Esophagus (tissue), 2 donors: ENCODE data around the gene ABCB9. TPM values are rescaled to one million over a fixed set of nuclear protein-coding genes. Genes with fewer than 3 reads are reported as not detected.

Experiments
- H3K27ac ChIP-seq, 2 donors: one replicate each; pipeline ENCODE4 v1.5.1; 2013; ENCODE audit warnings: low read depth in 2 of 2, mild to moderate bottlenecking in 2 of 2, inconsistent platforms in 1 of 2, low read length in 1 of 2, moderate library complexity in 1 of 2
- H3K27me3 ChIP-seq, 2 donors: one replicate each; pipeline ENCODE4 v1.6.1; 2013; ENCODE audit warnings: low read length in 2 of 2, control low read depth in 1 of 2, mild to moderate bottlenecking in 1 of 2; ENCODE audit not compliant: insufficient read depth in 2 of 2, control insufficient read depth in 1 of 2
- H3K36me3 ChIP-seq, 2 donors: one replicate each; pipeline ENCODE4 v1.6.1; 2013; ENCODE audit warnings: low read length in 1 of 2; ENCODE audit not compliant: control insufficient read depth in 2 of 2, insufficient read depth in 2 of 2
- H3K4me1 ChIP-seq, 2 donors: one replicate each; pipeline ENCODE4 v1.6.1; 2013; ENCODE audit warnings: low read length in 1 of 2; ENCODE audit not compliant: control insufficient read depth in 2 of 2, insufficient read depth in 2 of 2
- H3K4me3 ChIP-seq, 2 donors: one replicate each; pipeline ENCODE4 v1.5.1; 2013; ENCODE audit warnings: low read length in 2 of 2, mild to moderate bottlenecking in 2 of 2, low read depth in 1 of 2, moderate library complexity in 1 of 2
- H3K9me3 ChIP-seq, 2 donors: one replicate each; pipeline ENCODE4 v1.6.1; 2013; ENCODE audit warnings: mild to moderate bottlenecking in 2 of 2, low read depth in 1 of 2, low read length in 1 of 2, moderate library complexity in 1 of 2; ENCODE audit not compliant: control insufficient read depth in 2 of 2, insufficient read depth in 1 of 2
- WGBS, 2 donors: extraction: QIAGEN DNeasy Blood & Tissue Kit; methylation state at CpG; one replicate each; pipeline ENCODE4 v1.1.7; 2013; 5-methylcytosine and 5-hydroxymethylcytosine counted together
- polyA plus RNA-seq, 2 donors: library from polyadenylated mRNA; stranded (reverse); fragments of 200-250 nt; gene quantifications; one replicate each; pipeline ENCODE4 v1.2.3, GENCODE V29; 2013
- donor health status: healthy with polysubstance abuse.
- donor health status: Bipolar disorder and iron deficiency.

Gene ABCB9
- polyA plus RNA-seq, 2 donors: 1.5 to 4.4 TPM

DNA sequence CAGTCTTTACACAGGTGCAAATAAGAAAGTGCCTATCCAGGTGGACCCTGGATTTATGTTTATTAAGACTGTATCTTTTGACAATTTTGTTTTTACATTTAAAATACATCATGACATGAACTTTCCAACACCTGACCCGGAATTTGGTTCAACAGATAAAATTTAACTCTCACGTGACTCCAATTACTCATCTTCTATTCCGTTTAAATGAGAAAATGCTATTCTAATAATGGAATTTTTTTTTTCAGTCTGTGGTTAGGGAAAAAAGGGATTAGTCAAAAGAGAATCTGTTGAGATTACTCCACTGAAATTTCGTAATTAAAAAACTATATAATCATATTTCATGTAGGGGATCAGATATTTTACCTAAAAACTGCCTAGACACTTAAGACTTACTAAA, 81.4 kb downstream of the ABCB9 start:
- Histone ChIP-seq H3K4me1 (peaks cover 10 to 18% of the 10 kb centered on the region in 2 donors), H3K36me3 (peaks cover 0 to 7% of the 10 kb centered on the region in 2 donors), H3K4me3 (no peak overlapping the region), H3K27me3 (no peaks in the 10 kb centered on the region), H3K27ac (no peak overlapping the region), H3K9me3 (no peaks in the 10 kb centered on the region)
- WGBS, 2 donors: 47 to 62% methylated on average over 4 of the region's 4 CpGs

- no peaks in the 10 kb centered on the region for H3K27me3 ChIP-seq
- WGBS, 2 donors: 67 to 74% methylated on average over 6 of the region's 6 CpGs
- no peaks in the 10 kb centered on the region for H3K9me3 ChIP-seq
- peaks cover 0 to 7% of the 10 kb centered on the region in 2 donors for H3K36me3 ChIP-seq
- peaks cover 7 to 19% of the 10 kb centered on the region in 2 donors for H3K4me1 ChIP-seq
- H3K4me3 ChIP-seq: no peak overlapping the region
- peak overlapping the region in 1 of 2 donors; percentile 10 for H3K27ac ChIP-seq
Observed at GRCh38 chr12:122884091-122884826, 82.0 kb downstream of the ABCB9 start.

- no peak overlapping the region for H3K27ac ChIP-seq
- peaks cover 7 to 17% of the 10 kb centered on the region in 2 donors for H3K4me1 ChIP-seq
Observed at GRCh38 chr12:122882908-122883558, 83.2 kb downstream of the ABCB9 start.

DNA sequence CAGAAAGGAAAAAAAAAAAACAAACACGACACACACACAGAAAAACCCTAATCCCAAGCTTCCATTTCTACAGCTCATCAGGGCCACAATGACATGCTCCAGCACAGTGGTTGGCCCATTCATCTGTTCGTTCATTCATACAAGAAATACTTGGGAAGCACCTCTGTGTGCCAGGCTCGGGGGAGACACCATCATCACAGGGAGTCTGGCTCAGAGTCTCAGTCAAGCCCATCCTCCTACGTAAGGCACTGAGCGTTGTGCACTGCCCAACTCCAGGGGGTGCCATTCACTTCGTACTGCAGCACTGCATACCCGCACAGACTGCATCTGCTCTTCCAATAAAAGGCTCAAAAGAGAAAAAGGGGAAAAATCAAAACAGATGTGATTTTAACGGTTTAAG, 85.6 kb downstream of the ABCB9 start:
- Histone ChIP-seq H3K27me3 (no peaks in the 10 kb centered on the region), H3K27ac (no peak overlapping the region), H3K4me3 (no peak overlapping the region), H3K9me3 (no peaks in the 10 kb centered on the region), H3K4me1 (peaks cover 4 to 8% of the 10 kb centered on the region in 2 donors), H3K36me3 (peaks cover 0 to 10% of the 10 kb centered on the region in 2 donors)
- WGBS, 2 donors: 61 to 72% methylated on average over 8 of the region's 8 CpGs

More at GRCh38 chr12:122882908-122883558, 83.2 kb downstream of the ABCB9 start:
- no peaks in the 10 kb centered on the region for H3K9me3 ChIP-seq
- no peaks in the 10 kb centered on the region for H3K27me3 ChIP-seq
- H3K4me3 ChIP-seq: no peak overlapping the region
- WGBS, 2 donors: 79 to 80% methylated on average over 11 of the region's 11 CpGs
- H3K36me3 ChIP-seq: peaks cover 0 to 11% of the 10 kb centered on the region in 2 donors

- H3K4me1 ChIP-seq: peaks cover 4 to 8% of the 10 kb centered on the region in 2 donors
- H3K9me3 ChIP-seq: no peaks in the 10 kb centered on the region
- H3K27me3 ChIP-seq: no peaks in the 10 kb centered on the region
- H3K4me3 ChIP-seq: no peak overlapping the region
- H3K36me3 ChIP-seq: peaks cover 0 to 10% of the 10 kb centered on the region in 2 donors
- 68 to 70% methylated on average over 10 of the region's 10 CpGs for WGBS, 2 donors
- H3K27ac ChIP-seq: no peak overlapping the region
Observed at GRCh38 chr12:122880155-122880667, 86.1 kb downstream of the ABCB9 start.

Other genes starting within 250 kb of the ABCB9 start
- gene HCAR3, start 249.7 kb downstream of the ABCB9 start, polyA plus RNA-seq: 10 to 100 TPM in 1 of 2 donors, 1 to 10 TPM in 1; 7.5 to 10.2 TPM
- gene HCAR1, start 235.6 kb downstream of the ABCB9 start, polyA plus RNA-seq: under 1 TPM; 0.15 to 0.18 TPM
- 10 to 100 TPM; 24.2 to 27.6 TPM for gene DENR, start 213.6 kb downstream of the ABCB9 start, polyA plus RNA-seq
- gene CCDC62, start 191.9 kb downstream of the ABCB9 start, polyA plus RNA-seq: under 1 TPM; 0.02 to 0.04 TPM
- gene HIP1R, start 131.0 kb downstream of the ABCB9 start, polyA plus RNA-seq: 10 to 100 TPM; 23.1 to 32.7 TPM
- gene VPS37B, start 70.3 kb downstream of the ABCB9 start, polyA plus RNA-seq: 10 to 100 TPM; 50.2 to 81.4 TPM
- gene OGFOD2, start 8.8 kb upstream of the ABCB9 start, polyA plus RNA-seq: 10 to 100 TPM; 10.8 to 11.5 TPM
- gene ARL6IP4, start 14.2 kb upstream of the ABCB9 start, polyA plus RNA-seq: 100 to 1,000 TPM; 161 to 184 TPM
- gene PITPNM2, start 184.6 kb upstream of the ABCB9 start, polyA plus RNA-seq: 1 to 10 TPM; 4.1 to 7.8 TPM